HG03095 (cell line): Measurements from ENCODE around the gene DRD4.

Experiments
- ATAC-seq: cut with Tn5 transposase; IDR thresholded peaks from one replicate; pipeline ENCODE4 v1.9.1; 2021; ENCODE audit warnings: moderate library complexity; ENCODE audit not compliant: unreplicated experiment

The DRD4 gene

GRCh38 chr11:636511-637332 lies at the start of gene DRD4:
TSS of gene DRD4 (plus strand) at chr11:637269. CDS start at chr11:637305, 36 bp downstream.
- ATAC-seq: no peak

- no peak for ATAC-seq
Observed at GRCh38 chr11:587546-587945, 49.5 kb upstream of the DRD4 start.

- ATAC-seq: no peak
Observed at GRCh38 chr11:587978-588380, 49.1 kb upstream of the DRD4 start.

GRCh38 chr11:589798-590197 lies 47.3 kb upstream of the DRD4 start:
- no peak for ATAC-seq

- no peak for ATAC-seq
Observed at GRCh38 chr11:590997-591396, 46.1 kb upstream of the DRD4 start.

GRCh38 chr11:592501-592900 lies 44.6 kb upstream of the DRD4 start:
- ATAC-seq: no peak

GRCh38 chr11:592918-593317 lies 44.2 kb upstream of the DRD4 start:
- no peak for ATAC-seq

GRCh38 chr11:593347-593746 lies 43.7 kb upstream of the DRD4 start:
- no peak for ATAC-seq

- ATAC-seq: no peak
Observed at GRCh38 chr11:595400-595799, 41.7 kb upstream of the DRD4 start.

GRCh38 chr11:596374-596773 lies 40.7 kb upstream of the DRD4 start:
- no peak for ATAC-seq

- no peak for ATAC-seq
Observed at GRCh38 chr11:597166-597725, 39.8 kb upstream of the DRD4 start.

GRCh38 chr11:598005-598680 lies 38.9 kb upstream of the DRD4 start:
- no peak for ATAC-seq

GRCh38 chr11:601573-602245 lies 35.4 kb upstream of the DRD4 start:
- ATAC-seq: no peak

- ATAC-seq: no peak
Observed at GRCh38 chr11:603154-603553, 33.9 kb upstream of the DRD4 start.

GRCh38 chr11:605286-606129 lies 31.6 kb upstream of the DRD4 start:
- ATAC-seq: no peak

- no peak for ATAC-seq
Observed at GRCh38 chr11:606245-606644, 30.8 kb upstream of the DRD4 start.

GRCh38 chr11:607020-607780 lies 29.9 kb upstream of the DRD4 start:
- no peak for ATAC-seq

- ATAC-seq: no peak
Observed at GRCh38 chr11:607971-608659, 29.0 kb upstream of the DRD4 start.

- no peak for ATAC-seq
Observed at GRCh38 chr11:608791-609251, 28.2 kb upstream of the DRD4 start.
